ENCODE measurements around the gene A1CF. TPM values are rescaled to one million over a fixed set of nuclear protein-coding genes. Genes with fewer than 3 reads are reported as not detected.
A peak's percentile ranks its signal among the peaks of the same experiment; 100 is the strongest.

A1CF gene
- total and polyA plus RNA-seq, 8 donors, result 0.08 to 0.23 (median 0.13) TPM; not detected in 2

DNA sequence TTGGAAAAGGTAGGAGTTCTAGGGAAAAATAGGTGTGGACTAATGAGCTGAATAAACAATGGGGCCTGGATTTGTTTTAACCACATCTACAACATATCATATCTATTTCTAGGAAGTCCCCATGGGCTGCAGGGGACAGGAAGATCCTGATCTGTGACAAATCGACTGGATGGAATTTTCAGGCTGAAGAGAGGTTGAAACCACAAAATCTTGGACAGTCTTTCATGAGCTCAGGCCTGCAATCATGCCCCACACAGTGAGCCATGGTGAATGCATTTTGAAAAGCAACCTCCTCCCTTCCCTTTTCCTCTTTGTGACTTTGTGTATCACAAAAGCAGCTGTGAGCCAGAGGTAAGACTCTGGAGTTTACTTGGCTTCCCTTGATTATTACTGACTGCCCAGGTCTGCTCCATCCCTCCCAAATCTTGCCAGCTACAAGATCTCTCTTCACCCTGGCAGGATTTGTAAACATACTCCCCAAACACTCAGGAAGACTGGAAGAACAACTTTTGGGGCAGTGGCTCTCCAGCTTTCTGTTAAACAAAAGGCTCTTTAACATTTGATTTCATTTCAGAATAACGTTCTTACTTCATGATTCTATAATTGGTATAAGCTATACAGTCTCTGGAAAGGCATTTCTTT is 79.3 kb downstream of the A1CF start:
- peak in 2 of 4 donors; percentile 13 to 66 for DNase-seq
- TF ChIP-seq CTCF (IDR thresholded peaks at IDR 0.05), result no peak
- Histone ChIP-seq H3K4me1 (no peaks in the 10 kb centered on the region), H3K4me3 (no peak overlapping the region), H3K27ac (no peak overlapping the region), H3K36me3 (no peaks in the 10 kb centered on the region), H3K27me3 (no peaks in the 10 kb centered on the region), H3K9me3 (no peaks in the 10 kb centered on the region)
- intact Hi-C loops (cut with DNase I), result no loop called here
- peak; percentile 93 for ATAC-seq

DNA sequence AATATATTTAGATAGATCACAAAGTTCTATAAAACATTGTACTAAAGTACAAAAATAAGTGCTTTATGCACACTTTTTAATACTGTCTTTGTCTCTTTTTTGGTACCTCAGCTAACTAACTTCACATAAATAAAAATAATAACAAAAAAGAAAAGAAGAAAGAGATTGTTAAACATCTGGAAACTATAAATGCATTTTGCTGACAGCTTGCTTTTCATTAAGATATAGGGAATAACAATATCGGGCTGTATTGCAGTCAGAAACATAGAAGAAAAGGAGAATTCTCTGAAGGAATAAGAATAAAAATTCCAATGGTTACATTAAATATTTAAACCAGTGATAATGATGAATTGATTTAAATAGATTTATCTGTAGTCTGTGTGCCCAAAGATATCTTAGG is 85.8 kb downstream of the A1CF start:
- no peak for ATAC-seq
- H3K4me3 ChIP-seq, result no peak overlapping the region
- no peaks in the 10 kb centered on the region for H3K4me1 ChIP-seq
- no peaks in the 10 kb centered on the region for H3K9me3 ChIP-seq
- intact Hi-C loops (cut with DNase I), result no loop called here
- DNase-seq, result no peak
- no peaks in the 10 kb centered on the region for H3K27me3 ChIP-seq
- no peak for TF ChIP-seq CTCF (IDR thresholded peaks at IDR 0.05)
- H3K36me3 ChIP-seq, result no peaks in the 10 kb centered on the region
- no peak overlapping the region for H3K27ac ChIP-seq

DNA sequence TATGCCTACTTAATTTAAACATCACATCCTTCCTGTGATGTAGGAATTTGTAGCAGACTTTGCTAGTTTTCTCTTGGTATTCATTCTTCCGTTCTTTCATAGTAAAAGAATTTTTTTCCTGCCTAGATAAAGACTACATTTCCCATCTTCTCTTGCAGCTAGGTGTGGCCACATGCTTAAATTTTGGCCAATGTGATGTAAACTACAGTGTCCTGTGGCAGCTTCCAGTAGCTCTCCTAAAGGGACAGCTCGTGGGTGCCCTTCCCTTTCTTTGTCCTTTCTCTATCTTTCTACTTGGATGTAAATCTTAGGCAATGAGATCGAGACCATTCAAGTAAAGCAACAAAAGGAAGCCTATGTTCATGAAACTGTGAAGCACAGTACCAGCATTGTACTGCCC is 87.1 kb downstream of the A1CF start:
- intact Hi-C loops (cut with DNase I), result no loop called here
- ATAC-seq (no peak), DNase-seq (no peak)
- H3K27ac ChIP-seq, result no peak overlapping the region
- no peaks in the 10 kb centered on the region for H3K9me3 ChIP-seq
- no peaks in the 10 kb centered on the region for H3K27me3 ChIP-seq
- no peak overlapping the region for H3K4me3 ChIP-seq
- no peak for TF ChIP-seq CTCF (IDR thresholded peaks at IDR 0.05)
- H3K4me1 ChIP-seq, result no peaks in the 10 kb centered on the region
- H3K36me3 ChIP-seq, result no peaks in the 10 kb centered on the region

DNA sequence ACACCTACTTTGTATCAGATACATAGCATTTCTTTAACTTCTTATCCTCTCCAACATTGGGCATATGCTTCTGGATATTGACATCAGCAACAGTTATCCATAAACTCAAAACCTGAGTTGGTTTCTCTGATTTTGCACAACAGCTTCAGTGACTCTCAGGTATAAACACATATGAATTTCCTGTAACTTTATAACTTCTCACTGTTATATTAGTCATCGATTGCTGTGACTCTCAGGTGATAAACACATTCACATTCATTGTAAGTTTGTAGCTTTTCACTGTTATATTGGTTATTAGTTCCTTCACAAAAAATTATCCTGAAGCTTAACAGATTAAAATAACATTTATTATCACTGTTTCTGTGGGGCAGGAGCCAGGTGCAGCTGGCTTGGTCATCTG is 88.7 kb downstream of the A1CF start:
- H3K36me3 ChIP-seq, result no peaks in the 10 kb centered on the region
- intact Hi-C loops (cut with DNase I), result no loop called here
- DNase-seq, result no peak
- no peak overlapping the region for H3K4me3 ChIP-seq
- no peak for TF ChIP-seq CTCF (IDR thresholded peaks at IDR 0.05)
- H3K27ac ChIP-seq, result no peak overlapping the region
- H3K9me3 ChIP-seq, result no peaks in the 10 kb centered on the region
- H3K27me3 ChIP-seq, result no peaks in the 10 kb centered on the region
- H3K4me1 ChIP-seq, result no peaks in the 10 kb centered on the region
- no peak for ATAC-seq

DNA sequence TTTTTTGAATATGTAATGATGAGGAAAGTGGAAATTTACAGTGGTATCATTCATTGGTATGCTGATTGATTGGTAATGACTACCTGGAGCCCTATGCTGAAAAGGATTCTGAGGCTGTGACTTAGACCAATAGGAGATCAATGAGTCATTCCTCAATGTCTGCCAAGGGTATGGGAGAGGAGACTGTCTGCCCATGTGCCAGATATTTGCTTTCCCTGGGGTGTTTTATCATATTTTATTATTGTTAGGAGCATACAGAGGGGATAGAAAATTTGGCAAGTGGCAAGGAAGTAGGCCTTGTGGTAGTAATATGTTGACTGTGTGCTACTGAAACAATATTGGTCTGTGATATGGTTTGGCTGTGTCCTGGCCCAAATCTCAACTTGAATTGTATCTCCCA is 90.9 kb downstream of the A1CF start:
- H3K9me3 ChIP-seq, result no peaks in the 10 kb centered on the region
- H3K36me3 ChIP-seq, result no peaks in the 10 kb centered on the region
- no peak overlapping the region for H3K27ac ChIP-seq
- no peaks in the 10 kb centered on the region for H3K4me1 ChIP-seq
- DNase-seq, result no peak
- no peak for TF ChIP-seq CTCF (IDR thresholded peaks at IDR 0.05)
- H3K27me3 ChIP-seq, result no peaks in the 10 kb centered on the region
- intact Hi-C loops (cut with DNase I), result no loop called here
- no peak for ATAC-seq
- H3K4me3 ChIP-seq, result no peak overlapping the region
